GM21737 (cell line): Measurements from ENCODE around the gene CIAO2B.
A peak's percentile ranks its signal among the peaks of the same experiment; 100 is the strongest.
"Not testable (repeated sequence)": the region's sequence is repeated elsewhere in the genome, so short reads cannot be mapped to it uniquely, and the experiment has no call there.

Source experiments
- ATAC-seq: cut with Tn5 transposase; IDR thresholded peaks from one replicate; pipeline ENCODE4 v1.9.1; 2021; ENCODE audit warnings: mild to moderate bottlenecking, moderate library complexity; ENCODE audit not compliant: unreplicated experiment

The CIAO2B gene

GRCh38 chr16:66956154-66956457 lies 21.9 kb upstream of the CIAO2B start:
- ATAC-seq: not testable (repeated sequence)

- ATAC-seq: not testable (repeated sequence)
These were observed 21.4 kb upstream of the CIAO2B start for GRCh38 chr16:66955363-66956153.

GRCh38 chr16:66954097-66954659 lies 20.0 kb upstream of the CIAO2B start:
- ATAC-seq: no peak

GRCh38 chr16:66953462-66954096 lies 19.4 kb upstream of the CIAO2B start:
- no peak for ATAC-seq

GRCh38 chr16:66952430-66953110 lies 18.4 kb upstream of the CIAO2B start:
- ATAC-seq: no peak

GRCh38 chr16:66950971-66951790 lies 17.0 kb upstream of the CIAO2B start:
- no peak for ATAC-seq

GRCh38 chr16:66950437-66950836 lies 16.2 kb upstream of the CIAO2B start:
- no peak for ATAC-seq

- no peak for ATAC-seq
These were observed 15.3 kb upstream of the CIAO2B start for GRCh38 chr16:66949472-66949871.

- ATAC-seq: no peak
These were observed 14.6 kb upstream of the CIAO2B start for GRCh38 chr16:66948837-66949225.

- no peak for ATAC-seq
These were observed 14.1 kb upstream of the CIAO2B start for GRCh38 chr16:66948134-66948836.

GRCh38 chr16:66947302-66948065 lies 13.3 kb upstream of the CIAO2B start:
- ATAC-seq: peak; percentile 53

- no peak for ATAC-seq
These were observed 12.7 kb upstream of the CIAO2B start for GRCh38 chr16:66946974-66947301.

- no peak for ATAC-seq
These were observed 12.3 kb upstream of the CIAO2B start for GRCh38 chr16:66946541-66946940.

- no peak for ATAC-seq
These were observed 11.7 kb upstream of the CIAO2B start for GRCh38 chr16:66945939-66946338.

- not testable (repeated sequence) for ATAC-seq
These were observed 10.8 kb upstream of the CIAO2B start for GRCh38 chr16:66944971-66945370.

GRCh38 chr16:66944054-66944441 lies 9.8 kb upstream of the CIAO2B start:
- ATAC-seq: no peak

- ATAC-seq: no peak
These were observed 9.3 kb upstream of the CIAO2B start for GRCh38 chr16:66943426-66944053.

GRCh38 chr16:66942981-66943380 lies 8.8 kb upstream of the CIAO2B start:
- ATAC-seq: no peak

- ATAC-seq: no peak
These were observed 6.0 kb upstream of the CIAO2B start for GRCh38 chr16:66940236-66940635.
